Activated naive CD4-positive, alpha-beta T cell treated with anti-CD3 and anti-CD28 coated beads, Interleukin-2, amount 50 U/mL, for 24 hours (primary cell): ENCODE measurements around the gene RABGAP1L.

Experiments
- H3K27ac Mint-ChIP-seq: one replicate; pipeline ENCODE4 v1.8.0; 2021; ENCODE audit warnings: mild to moderate bottlenecking, mixed read lengths
- H3K27me3 Mint-ChIP-seq: one replicate; pipeline ENCODE4 v1.8.0; 2021; ENCODE audit warnings: mixed read lengths
- H3K36me3 Mint-ChIP-seq: one replicate; pipeline ENCODE4 v1.8.0; 2021; ENCODE audit warnings: mixed read lengths
- H3K4me1 Mint-ChIP-seq: one replicate; pipeline ENCODE4 v1.8.0; 2021; ENCODE audit warnings: mixed read lengths
- H3K4me3 Mint-ChIP-seq: one replicate; pipeline ENCODE4 v1.8.0; 2021; ENCODE audit warnings: mild to moderate bottlenecking, mixed read lengths
- H3K9me3 Mint-ChIP-seq: one replicate; pipeline ENCODE4 v1.8.0; 2021; ENCODE audit warnings: mixed read lengths

The RABGAP1L gene

GRCh38 chr1:174928541-174928940 is 769.2 kb downstream of the RABGAP1L start:
- Mint-ChIP-seq H3K4me1 (peaks cover 9% of the 10 kb centered on the region), H3K27ac (no peak overlapping the region), H3K36me3 (peaks cover 14% of the 10 kb centered on the region), H3K27me3 (no peaks in the 10 kb centered on the region), H3K4me3 (no peak overlapping the region), H3K9me3 (peaks cover 5% of the 10 kb centered on the region)

- H3K36me3 Mint-ChIP-seq: peaks cover 4% of the 10 kb centered on the region
- H3K4me3 Mint-ChIP-seq: no peak overlapping the region
- H3K27ac Mint-ChIP-seq: no peak overlapping the region
- peaks cover 9% of the 10 kb centered on the region for H3K4me1 Mint-ChIP-seq
- no peaks in the 10 kb centered on the region for H3K27me3 Mint-ChIP-seq
- H3K9me3 Mint-ChIP-seq: no peaks in the 10 kb centered on the region
Measured at GRCh38 chr1:174931214-174931613, 771.9 kb downstream of the RABGAP1L start.

- Mint-ChIP-seq H3K9me3 (no peaks in the 10 kb centered on the region), H3K4me1 (peaks cover 9% of the 10 kb centered on the region), H3K27me3 (no peaks in the 10 kb centered on the region), H3K4me3 (no peak overlapping the region), H3K27ac (no peak overlapping the region), H3K36me3 (peaks cover 3% of the 10 kb centered on the region)
Measured at GRCh38 chr1:174932587-174932986, 773.3 kb downstream of the RABGAP1L start.

GRCh38 chr1:174935961-174936727 is 776.8 kb downstream of the RABGAP1L start:
- Mint-ChIP-seq H3K27ac (no peak overlapping the region), H3K4me3 (no peak overlapping the region), H3K9me3 (no peaks in the 10 kb centered on the region), H3K27me3 (no peaks in the 10 kb centered on the region), H3K4me1 (peaks cover 18% of the 10 kb centered on the region), H3K36me3 (no peaks in the 10 kb centered on the region)

- peak overlapping the region; percentile 57 for H3K4me3 Mint-ChIP-seq
- H3K27ac Mint-ChIP-seq: peak overlapping the region; percentile 73
Measured at GRCh38 chr1:174938281-174939007, 779.1 kb downstream of the RABGAP1L start.

GRCh38 chr1:174939775-174940545 is 780.6 kb downstream of the RABGAP1L start:
- Mint-ChIP-seq H3K4me3 (no peak overlapping the region), H3K27ac (no peak overlapping the region), H3K27me3 (no peaks in the 10 kb centered on the region), H3K36me3 (peaks cover 1% of the 10 kb centered on the region), H3K4me1 (peaks cover 25% of the 10 kb centered on the region), H3K9me3 (no peaks in the 10 kb centered on the region)

More at GRCh38 chr1:174938281-174939007, 779.1 kb downstream of the RABGAP1L start:
- no peaks in the 10 kb centered on the region for H3K27me3 Mint-ChIP-seq
- H3K9me3 Mint-ChIP-seq: no peaks in the 10 kb centered on the region
- peaks cover 21% of the 10 kb centered on the region for H3K4me1 Mint-ChIP-seq
- H3K36me3 Mint-ChIP-seq: no peaks in the 10 kb centered on the region

- Mint-ChIP-seq H3K9me3 (no peaks in the 10 kb centered on the region), H3K27ac (peak overlapping the region; percentile 30), H3K4me3 (no peak overlapping the region), H3K4me1 (peaks cover 31% of the 10 kb centered on the region), H3K27me3 (no peaks in the 10 kb centered on the region), H3K36me3 (peaks cover 1% of the 10 kb centered on the region)
Measured at GRCh38 chr1:174940646-174941175, 781.4 kb downstream of the RABGAP1L start.

- no peak overlapping the region for H3K4me3 Mint-ChIP-seq
- no peaks in the 10 kb centered on the region for H3K9me3 Mint-ChIP-seq
- H3K27ac Mint-ChIP-seq: no peak overlapping the region
- H3K4me1 Mint-ChIP-seq: peaks cover 31% of the 10 kb centered on the region
- H3K36me3 Mint-ChIP-seq: peaks cover 1% of the 10 kb centered on the region
- no peaks in the 10 kb centered on the region for H3K27me3 Mint-ChIP-seq
Measured at GRCh38 chr1:174942547-174943255, 783.4 kb downstream of the RABGAP1L start.

- H3K36me3 Mint-ChIP-seq: peaks cover 1% of the 10 kb centered on the region
- H3K9me3 Mint-ChIP-seq: no peaks in the 10 kb centered on the region
- no peak overlapping the region for H3K27ac Mint-ChIP-seq
- no peaks in the 10 kb centered on the region for H3K27me3 Mint-ChIP-seq
- peaks cover 24% of the 10 kb centered on the region for H3K4me1 Mint-ChIP-seq
- no peak overlapping the region for H3K4me3 Mint-ChIP-seq
Measured at GRCh38 chr1:174946031-174946430, 786.7 kb downstream of the RABGAP1L start.

- Mint-ChIP-seq H3K27ac (no peak overlapping the region), H3K4me3 (no peak overlapping the region), H3K27me3 (no peaks in the 10 kb centered on the region), H3K36me3 (peaks cover 1% of the 10 kb centered on the region), H3K4me1 (peaks cover 28% of the 10 kb centered on the region), H3K9me3 (no peaks in the 10 kb centered on the region)
Measured at GRCh38 chr1:174949061-174949460, 789.7 kb downstream of the RABGAP1L start.

GRCh38 chr1:174949645-174950044 is 790.3 kb downstream of the RABGAP1L start:
- Mint-ChIP-seq H3K27me3 (no peaks in the 10 kb centered on the region), H3K4me1 (peaks cover 30% of the 10 kb centered on the region), H3K9me3 (no peaks in the 10 kb centered on the region), H3K4me3 (no peak overlapping the region), H3K36me3 (peaks cover under 1% of the 10 kb centered on the region), H3K27ac (no peak overlapping the region)

GRCh38 chr1:174953285-174954072 is 794.2 kb downstream of the RABGAP1L start:
- Mint-ChIP-seq H3K9me3 (no peaks in the 10 kb centered on the region), H3K4me3 (no peak overlapping the region), H3K27ac (no peak overlapping the region), H3K36me3 (peaks cover 2% of the 10 kb centered on the region), H3K4me1 (peaks cover 43% of the 10 kb centered on the region), H3K27me3 (no peaks in the 10 kb centered on the region)

- Mint-ChIP-seq H3K36me3 (peaks cover 2% of the 10 kb centered on the region), H3K27me3 (no peaks in the 10 kb centered on the region), H3K4me1 (peaks cover 46% of the 10 kb centered on the region), H3K9me3 (no peaks in the 10 kb centered on the region), H3K4me3 (no peak overlapping the region), H3K27ac (peak overlapping the region; percentile 46)
Measured at GRCh38 chr1:174954073-174954460, 794.7 kb downstream of the RABGAP1L start.
